HG03108 (cell line): ENCODE measurements around the gene ARMCX6.
"Not testable (repeated sequence)": the region's sequence is repeated elsewhere in the genome, so short reads cannot be mapped to it uniquely, and the experiment has no call there.

ENCODE experiments used
- ATAC-seq: cut with Tn5 transposase; IDR thresholded peaks from one replicate; pipeline ENCODE4 v1.9.1; 2021; ENCODE audit warnings: moderate library complexity; ENCODE audit not compliant: unreplicated experiment

The ARMCX6 gene

DNA sequence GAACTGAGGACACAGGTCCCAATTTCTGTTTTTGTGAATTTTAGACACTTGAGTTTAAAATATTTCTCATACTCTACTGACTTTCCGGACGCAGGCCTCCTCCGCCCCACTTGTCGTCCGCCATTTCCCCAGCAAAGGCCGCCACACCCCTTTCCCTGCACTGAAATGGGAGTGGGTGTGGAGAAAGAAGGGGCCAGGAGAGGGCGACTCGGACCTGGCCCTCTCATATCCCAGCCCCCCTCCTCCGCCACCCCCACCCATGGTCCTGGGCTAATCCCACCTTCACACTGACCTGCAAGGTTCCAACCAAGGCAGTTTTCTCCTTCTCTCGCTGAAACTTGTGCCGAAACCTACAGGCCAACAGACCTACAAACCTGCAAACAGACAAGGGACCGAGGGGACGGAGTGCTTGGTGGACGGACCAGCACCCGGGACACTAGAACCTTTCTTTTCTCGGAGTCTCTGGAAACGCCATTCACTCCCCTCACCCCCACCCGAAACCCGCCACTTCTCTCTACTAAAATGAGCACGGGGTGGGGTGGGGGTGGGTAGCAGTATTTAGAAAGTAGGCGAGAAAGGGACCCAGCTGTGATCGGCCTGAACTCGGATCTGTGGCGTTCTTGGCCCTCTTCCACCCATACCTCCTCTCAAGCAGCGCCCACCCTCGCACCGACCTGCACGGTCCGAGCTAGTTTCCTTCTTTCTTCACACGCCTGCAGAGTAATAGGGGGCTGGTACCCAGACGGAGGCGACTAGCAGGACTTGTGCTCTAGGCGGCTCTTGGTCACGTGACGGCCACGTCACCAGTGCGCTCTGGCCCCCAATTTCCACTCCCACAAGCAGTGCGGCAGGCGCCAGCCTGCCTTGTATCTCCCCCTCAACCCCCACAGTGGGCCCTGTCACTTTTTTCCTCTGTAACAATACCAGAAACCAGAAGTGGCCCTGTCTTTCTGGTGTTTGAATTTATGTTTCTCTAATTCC, at the start of gene ARMCX6:
Gene ARMCX6 (minus strand): TSS at position 790 of the 981 bp plus-strand sequence. CDS start 1,380 bp downstream, outside the sequence.
- ATAC-seq: peak; percentile 87

DNA sequence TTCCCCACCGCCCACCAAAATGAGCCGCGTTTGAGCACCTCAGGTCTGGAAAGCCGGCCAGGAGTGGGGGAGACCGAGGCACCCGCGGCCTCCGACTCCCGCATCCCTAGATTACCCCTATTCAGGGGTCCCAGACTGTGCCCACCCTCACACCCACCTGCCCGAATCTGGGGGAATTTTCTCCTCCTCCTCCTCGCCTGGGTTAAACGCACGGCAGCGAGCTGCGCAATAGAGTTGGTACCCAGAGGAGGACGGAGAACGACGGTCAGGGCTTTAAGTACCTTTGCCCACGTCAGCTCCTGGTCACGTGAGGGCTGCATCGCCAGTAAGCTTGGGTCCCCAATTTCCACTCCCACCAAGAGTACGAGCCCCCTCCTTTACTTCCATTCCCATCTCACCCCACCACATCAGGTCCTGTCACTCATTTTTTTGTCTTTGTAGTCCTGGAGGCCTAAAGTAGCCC, 41.8 kb upstream of the ARMCX6 start, which contains the start of gene ARMCX2:
Gene ARMCX2 (minus strand): TSS at position 250 of the 463 bp plus-strand sequence. CDS start 2,262 bp downstream, outside the sequence.
- ATAC-seq: peak; percentile 71

DNA sequence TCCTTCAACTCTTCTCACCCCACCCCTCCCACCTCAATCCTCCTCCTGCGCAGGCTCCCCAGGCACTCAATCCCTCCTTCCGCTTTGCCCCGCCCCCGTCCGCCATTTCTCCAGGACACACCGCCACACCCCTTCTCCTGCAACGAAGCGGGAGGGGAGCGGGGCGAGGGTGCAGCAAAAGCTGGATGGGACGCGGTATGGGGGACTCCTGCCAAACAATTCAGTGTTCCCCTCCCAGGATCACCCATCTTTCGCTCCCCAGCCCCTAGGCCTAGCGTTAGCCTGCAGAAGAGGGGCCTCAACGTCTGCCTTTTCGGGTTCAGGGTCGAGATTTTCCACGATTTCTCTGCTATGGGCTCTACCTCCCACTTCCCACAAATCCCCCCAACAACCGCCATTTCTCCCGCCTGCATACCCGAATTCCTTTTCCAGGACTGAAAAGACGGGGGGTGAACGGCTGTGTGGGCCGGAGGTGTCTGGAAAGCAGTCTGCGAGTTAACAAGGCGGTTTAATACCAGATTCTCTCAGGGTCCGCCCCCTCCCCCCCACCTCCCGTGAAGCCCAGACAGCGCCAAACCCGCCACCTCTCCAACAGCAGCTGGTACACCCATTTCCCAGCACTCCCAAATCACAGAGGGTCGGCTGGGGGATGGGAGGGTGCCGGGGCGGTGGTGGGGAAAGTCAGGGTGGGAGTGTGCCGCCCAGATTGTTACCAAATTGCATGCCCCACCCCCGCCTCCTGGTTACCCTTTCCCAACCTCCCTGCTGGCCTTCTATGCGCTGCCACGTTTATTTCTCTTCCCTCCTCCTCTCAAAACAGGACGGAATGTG, 41.1 kb upstream of the ARMCX6 start:
- peak; percentile 47 for ATAC-seq

DNA sequence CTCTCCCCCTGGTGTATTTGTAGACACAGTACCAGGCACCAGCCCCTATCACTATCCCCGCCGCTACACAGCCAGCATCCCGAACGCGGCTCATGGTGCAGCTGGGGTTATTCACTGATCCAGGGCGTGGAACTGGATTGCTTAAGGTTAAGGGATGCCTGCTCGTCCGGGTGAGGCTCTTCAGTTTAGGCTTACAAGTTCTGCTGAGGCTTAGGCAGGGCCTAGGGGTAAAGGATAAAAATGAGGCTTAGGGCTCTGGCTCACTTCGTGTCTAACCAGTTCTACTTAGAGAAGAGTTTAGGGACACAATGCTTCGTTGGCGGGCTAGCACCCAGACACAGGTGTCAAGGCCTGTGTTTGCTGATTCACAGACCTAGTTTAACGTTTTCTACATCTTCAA, 39.7 kb upstream of the ARMCX6 start:
- no peak for ATAC-seq

DNA sequence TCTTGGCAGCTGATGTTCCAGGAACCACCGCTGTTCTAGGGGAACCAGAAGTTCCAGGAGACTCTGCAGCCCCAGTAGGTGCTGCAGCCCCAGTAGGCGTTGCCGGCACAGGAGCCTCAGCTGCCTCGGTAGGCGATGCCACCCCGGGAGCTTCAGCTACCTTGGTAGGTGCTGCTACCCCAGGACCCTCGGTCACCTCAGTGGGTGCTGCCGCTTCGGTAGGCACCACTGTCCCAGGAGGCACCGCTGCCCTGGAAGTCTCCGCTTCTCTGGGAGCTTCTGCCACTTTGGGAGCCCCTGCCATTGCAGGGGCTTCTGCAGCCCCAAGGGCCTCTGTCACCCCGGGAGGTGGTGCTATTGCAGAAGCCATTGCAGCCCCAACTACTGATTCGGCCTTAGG, 39.0 kb upstream of the ARMCX6 start:
- ATAC-seq: no peak

DNA sequence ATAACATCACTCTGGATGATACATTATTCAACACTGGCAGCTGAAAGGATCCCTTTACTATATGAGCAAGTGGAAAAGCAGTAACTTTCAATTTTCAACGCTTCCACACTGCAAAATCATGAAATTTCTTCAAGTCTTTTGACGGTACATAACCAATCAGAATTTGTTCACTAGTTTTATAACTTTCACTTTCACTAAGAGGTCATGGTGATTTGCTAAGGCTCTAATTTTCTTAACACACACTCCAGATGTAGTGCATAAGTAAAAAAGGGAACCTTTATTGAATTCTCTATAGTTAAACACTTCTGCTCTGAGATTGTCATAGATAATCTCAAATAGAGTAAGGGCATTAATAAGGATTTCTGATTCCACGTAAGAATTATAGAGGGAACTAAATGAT, 37.7 kb upstream of the ARMCX6 start:
- ATAC-seq: no peak

DNA sequence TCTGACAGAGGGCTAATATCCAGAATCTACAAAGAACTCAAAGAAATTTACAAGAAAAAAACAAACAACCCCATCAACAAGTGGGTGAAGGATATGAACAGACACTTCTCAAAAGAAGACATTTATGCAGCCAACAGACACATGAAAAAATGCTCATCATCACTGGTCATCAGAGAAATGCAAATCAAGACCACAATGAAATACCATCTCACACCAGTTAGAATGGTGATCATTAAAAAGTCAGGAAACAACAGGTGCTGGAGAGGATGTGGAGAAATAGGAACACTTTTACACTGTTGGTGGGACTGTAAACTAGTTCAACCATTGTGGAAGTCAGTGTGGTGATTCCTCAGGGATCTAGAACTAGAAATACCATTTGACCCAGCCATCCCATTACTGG, 29.9 kb upstream of the ARMCX6 start:
- not testable (repeated sequence) for ATAC-seq

DNA sequence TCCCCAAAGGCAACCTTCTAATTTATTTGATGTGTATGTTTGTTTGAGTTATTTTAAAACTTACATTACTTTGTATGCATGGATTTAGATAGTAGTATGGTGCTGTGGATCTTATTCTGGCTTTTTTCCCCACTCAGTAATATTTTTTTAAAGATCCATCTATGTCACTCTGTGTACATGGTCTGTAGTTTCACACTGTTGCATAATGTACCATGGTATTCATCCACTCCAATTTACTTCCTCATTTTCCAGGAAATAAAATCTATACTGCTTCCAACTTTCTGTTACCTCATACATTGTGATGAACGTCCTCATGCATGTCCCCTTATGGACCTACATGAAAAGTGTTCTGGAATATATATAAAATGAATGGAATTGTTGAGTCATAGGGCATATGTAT, 24.3 kb upstream of the ARMCX6 start:
- no peak for ATAC-seq

DNA sequence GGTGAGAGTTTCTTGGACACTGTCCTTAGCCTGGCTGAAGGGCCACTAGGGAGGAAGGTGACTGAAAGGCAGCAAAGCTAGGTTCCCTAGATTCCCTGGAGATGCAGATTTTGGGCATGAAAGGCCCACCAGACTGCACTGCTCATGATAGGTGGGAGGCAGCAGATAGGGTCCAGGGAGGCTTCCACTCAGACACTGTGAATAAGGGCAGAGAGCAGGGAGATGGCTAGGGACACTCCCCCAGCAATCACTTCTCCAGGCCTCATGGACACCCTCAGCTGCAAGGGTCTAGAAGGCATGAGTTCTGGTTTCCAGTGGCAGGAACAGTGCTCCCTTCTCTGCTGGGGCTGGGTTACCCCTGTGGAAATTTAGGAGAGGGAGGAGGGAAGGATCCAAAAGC, 21.8 kb upstream of the ARMCX6 start:
- no peak for ATAC-seq

DNA sequence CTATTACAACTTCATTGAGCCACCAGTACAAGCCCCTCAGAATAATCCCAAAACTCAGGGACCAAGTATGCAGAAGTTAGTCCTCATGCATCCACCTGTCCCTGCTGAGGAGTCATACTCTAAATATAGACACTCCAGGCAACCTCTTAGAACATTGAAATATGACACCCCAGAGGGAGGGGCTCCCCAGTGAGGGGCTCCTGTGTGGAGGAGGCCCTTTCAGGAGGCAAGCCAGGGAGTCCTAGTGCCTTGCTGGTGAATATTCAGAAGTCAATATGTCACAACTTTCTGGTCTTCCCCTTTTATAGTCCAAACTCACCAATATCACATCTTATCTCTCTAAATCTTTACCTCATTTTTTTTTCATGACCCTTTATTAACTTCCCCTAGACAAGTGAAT, 1.6 kb upstream of the ARMCX6 start:
- no peak for ATAC-seq

DNA sequence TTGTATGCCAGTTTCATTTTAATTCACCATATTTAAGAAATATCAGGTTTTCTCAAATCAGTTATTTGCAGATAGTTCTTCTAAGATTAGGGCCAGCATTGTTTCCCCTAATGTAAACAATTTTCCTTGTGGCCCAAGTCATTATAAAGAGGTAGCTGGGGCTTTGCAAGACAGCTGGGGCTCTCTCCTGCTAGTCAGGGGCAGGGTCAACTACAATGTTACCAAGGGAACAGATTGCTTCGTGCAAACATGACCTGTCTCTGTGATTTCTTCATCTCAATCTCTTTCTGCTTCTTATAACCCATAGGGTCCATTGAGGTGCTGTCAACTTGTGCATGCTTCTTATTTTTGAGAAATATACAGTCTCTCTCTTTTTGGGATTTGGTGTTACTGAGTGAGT, 12.1 kb downstream of the ARMCX6 start:
- no peak for ATAC-seq

DNA sequence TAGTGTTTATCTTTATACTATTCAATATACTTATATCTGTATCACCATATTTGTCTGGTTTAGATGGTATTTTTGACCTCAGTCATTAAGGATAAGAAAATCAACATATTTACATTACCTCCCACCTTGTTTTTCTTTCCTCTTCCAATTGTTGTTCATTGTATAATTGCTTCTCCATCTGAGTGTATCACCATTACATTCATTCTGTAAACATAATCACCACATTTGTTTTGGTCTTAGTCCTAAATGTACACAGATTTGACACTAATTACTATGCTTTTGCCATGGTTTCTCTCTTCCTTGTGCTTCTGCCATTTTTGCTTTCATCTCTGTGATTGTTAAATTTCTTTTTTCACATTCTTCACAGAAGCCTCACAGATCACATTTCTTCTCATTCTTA, 12.7 kb downstream of the ARMCX6 start:
- no peak for ATAC-seq

DNA sequence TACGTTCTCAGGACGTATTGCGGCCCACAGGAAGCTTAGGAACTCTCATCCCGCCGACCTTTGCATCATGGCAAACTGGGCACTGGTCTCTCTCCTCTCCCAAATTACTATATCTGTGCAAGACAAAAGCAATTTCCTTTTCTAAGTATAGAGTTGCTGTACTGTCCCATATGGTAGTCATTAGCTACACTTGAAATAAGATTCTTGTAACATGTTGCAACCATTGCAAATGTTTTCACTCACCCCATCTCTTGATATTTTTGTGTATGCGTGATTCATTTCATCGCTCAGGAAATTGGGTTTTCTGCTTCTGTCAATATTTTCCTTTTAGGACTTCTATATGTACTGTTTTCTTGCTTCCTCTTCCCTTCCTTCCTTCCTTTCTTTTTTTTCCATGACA, 15.7 kb downstream of the ARMCX6 start:
- no peak for ATAC-seq

DNA sequence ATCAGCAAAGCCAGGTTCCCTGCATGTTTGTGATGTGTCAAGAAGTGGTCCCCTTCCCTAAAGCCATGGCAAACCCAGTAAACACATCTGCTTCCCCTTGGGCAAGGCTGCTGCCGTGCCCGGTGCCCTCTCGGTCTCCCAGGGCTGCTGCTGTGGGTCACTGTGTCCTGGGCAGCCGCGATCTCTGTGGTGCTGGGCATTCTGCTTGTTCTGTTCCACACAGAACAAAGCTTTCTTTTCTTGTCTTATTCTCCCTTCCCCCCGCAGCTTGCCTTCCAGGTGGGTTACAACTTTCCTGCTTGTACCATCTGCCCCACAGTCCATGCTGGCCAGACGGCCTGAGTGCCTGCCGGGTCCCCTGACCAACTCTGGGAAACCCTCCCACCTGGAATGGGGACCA, 18.2 kb downstream of the ARMCX6 start:
- not testable (repeated sequence) for ATAC-seq

DNA sequence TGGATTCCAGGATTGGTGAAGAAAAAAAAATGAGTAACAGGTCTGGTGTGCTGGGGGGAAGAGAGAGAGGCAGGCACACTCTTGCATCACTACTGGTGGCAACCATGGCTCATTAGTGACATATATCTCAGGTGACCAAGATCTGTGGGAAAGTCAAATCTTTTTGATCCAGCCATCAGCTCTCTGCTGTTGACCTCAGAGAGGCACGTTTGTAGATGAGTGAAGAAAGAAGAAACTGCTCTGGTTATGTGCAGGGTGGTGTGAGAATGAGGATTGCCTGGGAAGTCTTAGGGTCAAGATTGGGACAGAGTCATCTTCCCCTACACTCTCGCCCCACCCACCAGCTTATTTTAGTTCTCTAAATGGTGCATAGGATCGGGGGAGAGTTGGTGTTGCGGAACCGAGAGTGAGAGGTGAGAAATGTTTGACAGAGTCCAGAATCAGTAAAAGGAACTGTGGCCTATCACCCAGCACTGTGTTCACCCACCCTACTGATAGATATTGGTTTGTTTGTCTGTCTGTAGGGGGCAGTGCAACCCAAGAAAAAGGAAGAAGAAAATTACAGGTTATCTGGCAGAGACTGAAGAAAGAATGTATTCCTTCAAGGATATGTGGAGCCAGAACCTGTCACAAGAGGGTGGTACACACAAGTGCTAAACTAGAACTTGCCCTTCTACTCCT, 21.9 kb downstream of the ARMCX6 start:
- peak; percentile 100 for ATAC-seq
